GM12874 (cell line): ENCODE results near the gene ABCA6.

ENCODE experiments used
- TF ChIP-seq, protein P1 (sequence below): IDR thresholded peaks from 2 replicates; pipeline ENCODE4 v1.5.1; 2011; ENCODE audit warnings: low read depth, mild to moderate bottlenecking, control low read depth, low read length, moderate library complexity; ENCODE audit not compliant: insufficient read depth

ABCA6 gene, protein sequence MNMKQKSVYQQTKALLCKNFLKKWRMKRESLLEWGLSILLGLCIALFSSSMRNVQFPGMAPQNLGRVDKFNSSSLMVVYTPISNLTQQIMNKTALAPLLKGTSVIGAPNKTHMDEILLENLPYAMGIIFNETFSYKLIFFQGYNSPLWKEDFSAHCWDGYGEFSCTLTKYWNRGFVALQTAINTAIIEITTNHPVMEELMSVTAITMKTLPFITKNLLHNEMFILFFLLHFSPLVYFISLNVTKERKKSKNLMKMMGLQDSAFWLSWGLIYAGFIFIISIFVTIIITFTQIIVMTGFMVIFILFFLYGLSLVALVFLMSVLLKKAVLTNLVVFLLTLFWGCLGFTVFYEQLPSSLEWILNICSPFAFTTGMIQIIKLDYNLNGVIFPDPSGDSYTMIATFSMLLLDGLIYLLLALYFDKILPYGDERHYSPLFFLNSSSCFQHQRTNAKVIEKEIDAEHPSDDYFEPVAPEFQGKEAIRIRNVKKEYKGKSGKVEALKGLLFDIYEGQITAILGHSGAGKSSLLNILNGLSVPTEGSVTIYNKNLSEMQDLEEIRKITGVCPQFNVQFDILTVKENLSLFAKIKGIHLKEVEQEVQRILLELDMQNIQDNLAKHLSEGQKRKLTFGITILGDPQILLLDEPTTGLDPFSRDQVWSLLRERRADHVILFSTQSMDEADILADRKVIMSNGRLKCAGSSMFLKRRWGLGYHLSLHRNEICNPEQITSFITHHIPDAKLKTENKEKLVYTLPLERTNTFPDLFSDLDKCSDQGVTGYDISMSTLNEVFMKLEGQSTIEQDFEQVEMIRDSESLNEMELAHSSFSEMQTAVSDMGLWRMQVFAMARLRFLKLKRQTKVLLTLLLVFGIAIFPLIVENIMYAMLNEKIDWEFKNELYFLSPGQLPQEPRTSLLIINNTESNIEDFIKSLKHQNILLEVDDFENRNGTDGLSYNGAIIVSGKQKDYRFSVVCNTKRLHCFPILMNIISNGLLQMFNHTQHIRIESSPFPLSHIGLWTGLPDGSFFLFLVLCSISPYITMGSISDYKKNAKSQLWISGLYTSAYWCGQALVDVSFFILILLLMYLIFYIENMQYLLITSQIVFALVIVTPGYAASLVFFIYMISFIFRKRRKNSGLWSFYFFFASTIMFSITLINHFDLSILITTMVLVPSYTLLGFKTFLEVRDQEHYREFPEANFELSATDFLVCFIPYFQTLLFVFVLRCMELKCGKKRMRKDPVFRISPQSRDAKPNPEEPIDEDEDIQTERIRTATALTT (N-terminal part only)

DNA sequence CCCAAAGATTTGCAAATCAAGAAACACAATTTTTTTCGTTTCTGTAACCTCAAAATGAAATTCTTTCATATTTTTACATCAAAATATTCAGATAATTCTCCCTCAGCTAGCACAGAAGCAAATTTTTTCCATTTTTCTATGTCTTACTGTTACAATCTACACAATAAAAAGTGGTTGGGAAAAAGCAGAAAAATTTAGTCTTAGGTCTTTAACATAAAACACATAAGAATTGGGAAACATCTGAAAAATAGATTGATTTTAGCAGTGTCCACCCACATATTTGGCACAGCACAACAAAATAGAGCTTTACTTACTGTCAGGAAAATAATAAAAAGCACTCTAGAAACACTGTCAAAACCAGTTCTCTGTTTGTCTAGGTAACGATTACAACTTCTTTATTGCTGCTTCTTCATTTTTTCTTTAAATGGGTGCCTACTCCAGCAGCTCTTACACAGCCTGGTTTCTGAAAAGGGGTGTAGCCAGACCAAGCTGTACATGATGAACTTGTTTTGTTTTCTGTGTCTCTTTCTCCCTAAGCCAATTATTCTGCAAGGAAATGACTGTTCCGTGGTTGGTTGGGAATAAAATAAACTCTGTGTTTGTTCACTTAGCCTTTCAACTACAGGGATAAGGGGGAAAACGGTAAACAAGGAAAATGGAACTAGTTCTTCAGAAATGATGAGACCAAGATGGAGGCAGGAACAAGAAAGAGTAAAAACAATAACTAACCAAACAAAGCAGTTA, at the start of gene ABCA6:
Gene ABCA6, minus strand, starts transcription at position 465 of the 744 bp plus-strand sequence. CDS start 1,192 bp downstream, outside the sequence.
- TF ChIP-seq, protein P1, sequence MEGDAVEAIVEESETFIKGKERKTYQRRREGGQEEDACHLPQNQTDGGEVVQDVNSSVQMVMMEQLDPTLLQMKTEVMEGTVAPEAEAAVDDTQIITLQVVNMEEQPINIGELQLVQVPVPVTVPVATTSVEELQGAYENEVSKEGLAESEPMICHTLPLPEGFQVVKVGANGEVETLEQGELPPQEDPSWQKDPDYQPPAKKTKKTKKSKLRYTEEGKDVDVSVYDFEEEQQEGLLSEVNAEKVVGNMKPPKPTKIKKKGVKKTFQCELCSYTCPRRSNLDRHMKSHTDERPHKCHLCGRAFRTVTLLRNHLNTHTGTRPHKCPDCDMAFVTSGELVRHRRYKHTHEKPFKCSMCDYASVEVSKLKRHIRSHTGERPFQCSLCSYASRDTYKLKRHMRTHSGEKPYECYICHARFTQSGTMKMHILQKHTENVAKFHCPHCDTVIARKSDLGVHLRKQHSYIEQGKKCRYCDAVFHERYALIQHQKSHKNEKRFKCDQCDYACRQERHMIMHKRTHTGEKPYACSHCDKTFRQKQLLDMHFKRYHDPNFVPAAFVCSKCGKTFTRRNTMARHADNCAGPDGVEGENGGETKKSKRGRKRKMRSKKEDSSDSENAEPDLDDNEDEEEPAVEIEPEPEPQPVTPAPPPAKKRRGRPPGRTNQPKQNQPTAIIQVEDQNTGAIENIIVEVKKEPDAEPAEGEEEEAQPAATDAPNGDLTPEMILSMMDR = no peak

DNA sequence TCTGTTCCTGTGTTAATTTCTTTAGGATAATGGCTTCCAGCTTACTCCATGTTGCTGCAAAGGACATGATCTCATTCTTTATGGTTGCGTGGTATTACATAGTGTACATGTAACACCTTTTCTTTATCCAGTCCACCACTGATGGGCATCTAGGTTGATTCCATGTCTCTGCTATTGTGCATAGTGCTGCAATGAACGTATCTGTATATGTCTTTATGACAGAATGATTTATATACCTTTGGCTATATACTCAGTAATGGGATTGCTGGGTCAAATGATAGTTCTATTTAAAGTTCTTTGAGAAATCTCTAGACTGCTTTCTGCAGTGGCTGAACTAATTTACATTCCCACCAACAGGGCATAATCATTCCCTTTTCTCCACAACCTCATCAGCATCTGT, 47.1 kb upstream of the ABCA6 start:
- TF ChIP-seq, protein P1 = no peak

DNA sequence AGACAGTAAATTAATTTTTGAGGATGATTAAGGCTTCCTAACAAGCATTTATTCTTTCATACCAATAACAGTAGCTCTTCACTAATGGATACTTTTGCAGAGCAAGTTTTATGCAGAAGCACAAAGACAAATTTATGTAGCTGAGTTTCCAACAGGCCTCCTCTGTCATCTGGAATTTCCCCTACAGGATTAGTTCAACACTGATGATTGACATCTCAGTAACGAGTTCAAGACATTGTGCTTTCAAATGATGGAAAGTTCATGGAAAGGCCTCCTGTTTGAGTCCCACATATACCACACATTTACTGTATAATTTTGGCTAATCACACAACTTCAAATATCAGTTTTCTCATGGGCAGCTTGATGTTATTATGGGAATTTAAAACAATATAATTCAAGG, 46.4 kb upstream of the ABCA6 start:
- TF ChIP-seq, protein P1 = no peak

DNA sequence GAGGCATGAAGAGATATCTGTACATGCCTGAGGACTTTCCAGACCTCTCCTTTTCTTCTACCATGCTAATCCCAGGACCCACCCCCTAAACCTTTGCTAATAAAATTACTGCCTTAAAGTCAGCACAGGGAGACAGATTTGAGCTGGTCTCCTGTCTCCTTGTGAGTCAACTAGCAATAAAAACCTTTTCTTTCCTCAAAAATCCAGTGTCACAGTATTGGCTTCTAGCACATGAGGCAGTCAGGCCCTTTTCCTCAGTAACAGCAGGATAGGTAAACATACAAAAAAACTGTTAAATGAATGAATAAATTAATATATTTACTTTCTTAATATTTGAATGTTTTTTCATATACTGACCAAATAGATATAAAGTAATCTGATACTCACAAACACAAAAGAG, 45.6 kb upstream of the ABCA6 start:
- TF ChIP-seq, protein P1 = no peak

DNA sequence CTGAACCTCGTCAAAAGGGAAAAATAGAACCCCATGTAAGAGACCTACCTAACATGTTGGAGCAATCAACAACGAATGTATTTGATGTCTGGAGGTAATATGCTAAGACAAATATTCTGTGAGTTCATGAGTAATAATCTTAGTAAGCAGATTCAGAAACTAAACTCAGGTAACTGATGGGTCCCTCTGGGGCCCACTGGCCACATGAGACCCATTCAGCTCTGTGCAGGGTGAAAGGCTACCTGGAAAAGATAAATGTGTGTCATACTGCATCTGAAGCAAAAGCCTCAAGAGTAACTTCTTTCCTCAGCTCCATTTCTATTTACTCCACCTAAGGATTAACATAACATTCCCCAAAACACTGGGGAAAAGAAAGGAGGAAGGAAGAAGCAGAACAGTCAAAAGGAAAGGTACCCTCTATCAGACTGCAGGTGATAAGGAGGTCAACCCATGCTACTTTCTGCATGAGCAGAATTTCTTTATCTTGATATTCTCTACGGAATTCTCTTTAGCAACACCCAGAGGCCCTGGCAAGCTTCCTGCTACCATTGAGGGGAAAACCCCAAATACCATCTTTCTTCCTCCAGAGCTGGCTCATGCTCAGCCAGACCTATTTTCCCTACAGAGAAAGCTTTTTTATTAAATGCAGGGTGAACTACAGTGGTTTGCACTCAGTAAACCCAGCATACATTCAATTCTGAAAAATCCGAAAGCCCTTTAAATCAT, 37.7 kb upstream of the ABCA6 start:
- TF ChIP-seq, protein P1 = no peak

DNA sequence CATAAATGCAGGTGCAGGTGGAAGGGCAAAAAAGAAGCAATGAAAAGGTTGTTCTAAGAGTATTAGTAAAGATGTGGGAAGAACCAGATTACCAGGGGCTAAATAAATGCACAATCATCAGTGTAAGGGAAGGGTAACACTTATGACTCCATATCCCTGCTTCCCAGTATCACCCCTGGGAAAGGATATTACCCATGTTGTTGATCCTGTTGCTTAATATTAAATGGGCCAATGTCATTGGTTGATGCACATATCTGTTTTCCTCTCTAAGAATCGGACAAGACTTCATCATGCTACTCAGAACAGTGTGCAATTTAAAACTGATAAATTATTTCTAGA, 34.7 kb upstream of the ABCA6 start:
- TF ChIP-seq, protein P1 = no peak
